Memory B cell (primary cell): ENCODE results near the gene OXTR.

ENCODE experiments used
- ATAC-seq: fragments of 150-1000 bp; cut with Tn5 transposase; 2 replicates; pipeline ENCODE4 v1.10.0; 2021; ENCODE audit warnings: low read depth, mild to moderate bottlenecking, moderate library complexity
- DNase-seq, 2 donors: peaks; one replicate each; pipeline ENCODE4 v3.0.0; 2022; ENCODE audit warnings: low spot score in 2 of 2
- H3K27ac Mint-ChIP-seq: one replicate; pipeline ENCODE4 v1.8.0; 2022; ENCODE audit warnings: mild to moderate bottlenecking, moderate library complexity, mixed read lengths
- H3K27me3 Mint-ChIP-seq: one replicate; pipeline ENCODE4 v1.8.0; 2022; ENCODE audit warnings: mixed read lengths
- H3K36me3 Mint-ChIP-seq: one replicate; pipeline ENCODE4 v1.8.0; 2022; ENCODE audit warnings: mild to moderate bottlenecking, mixed read lengths
- H3K4me1 Mint-ChIP-seq: one replicate; pipeline ENCODE4 v1.8.0; 2022; ENCODE audit warnings: mixed read lengths
- H3K4me3 Mint-ChIP-seq: one replicate; pipeline ENCODE4 v1.8.0; 2022; ENCODE audit warnings: mild to moderate bottlenecking, moderate library complexity, mixed read lengths
- H3K9me3 Mint-ChIP-seq: one replicate; pipeline ENCODE4 v1.8.0; 2022; ENCODE audit warnings: mixed read lengths

The OXTR gene

GRCh38 chr3:8761866-8762265 lies 7.5 kb downstream of the OXTR start:
- DNase-seq (no peak), ATAC-seq (no peak)

GRCh38 chr3:8760506-8760905 lies 8.9 kb downstream of the OXTR start:
- no peak for DNase-seq
- Mint-ChIP-seq H3K36me3 (no peaks in the 10 kb centered on the region), H3K4me1 (no peaks in the 10 kb centered on the region), H3K27ac (no peak overlapping the region), H3K9me3 (no peaks in the 10 kb centered on the region), H3K27me3 (peaks cover 9% of the 10 kb centered on the region), H3K4me3 (no peak overlapping the region)
- no peak for ATAC-seq

More at GRCh38 chr3:8761866-8762265, 7.5 kb downstream of the OXTR start:
- H3K27me3 Mint-ChIP-seq: peaks cover 6% of the 10 kb centered on the region
- H3K36me3 Mint-ChIP-seq: no peaks in the 10 kb centered on the region
- H3K9me3 Mint-ChIP-seq: no peaks in the 10 kb centered on the region
- no peak overlapping the region for H3K27ac Mint-ChIP-seq
- no peak overlapping the region for H3K4me3 Mint-ChIP-seq
- H3K4me1 Mint-ChIP-seq: no peaks in the 10 kb centered on the region

GRCh38 chr3:8760091-8760490 lies 9.3 kb downstream of the OXTR start:
- DNase-seq (no peak), ATAC-seq (no peak)
- no peaks in the 10 kb centered on the region for H3K4me1 Mint-ChIP-seq
- H3K9me3 Mint-ChIP-seq: no peaks in the 10 kb centered on the region
- H3K27ac Mint-ChIP-seq: no peak overlapping the region
- H3K36me3 Mint-ChIP-seq: no peaks in the 10 kb centered on the region
- no peak overlapping the region for H3K4me3 Mint-ChIP-seq
- H3K27me3 Mint-ChIP-seq: peaks cover 9% of the 10 kb centered on the region

- no peaks in the 10 kb centered on the region for H3K4me1 Mint-ChIP-seq
- no peaks in the 10 kb centered on the region for H3K36me3 Mint-ChIP-seq
- no peak for DNase-seq
Observed at GRCh38 chr3:8759038-8759707, 10.2 kb downstream of the OXTR start.

GRCh38 chr3:8757551-8758518 lies 11.6 kb downstream of the OXTR start:
- no peak for DNase-seq
- H3K27ac Mint-ChIP-seq: no peak overlapping the region
- H3K36me3 Mint-ChIP-seq: no peaks in the 10 kb centered on the region
- peaks cover 6% of the 10 kb centered on the region for H3K27me3 Mint-ChIP-seq
- H3K4me1 Mint-ChIP-seq: no peaks in the 10 kb centered on the region
- no peak overlapping the region for H3K4me3 Mint-ChIP-seq
- no peaks in the 10 kb centered on the region for H3K9me3 Mint-ChIP-seq
- ATAC-seq: no peak

More at GRCh38 chr3:8759038-8759707, 10.2 kb downstream of the OXTR start:
- Mint-ChIP-seq H3K9me3 (no peaks in the 10 kb centered on the region), H3K27me3 (peaks cover 9% of the 10 kb centered on the region), H3K4me3 (no peak overlapping the region), H3K27ac (no peak overlapping the region)
- ATAC-seq: no peak

- Mint-ChIP-seq H3K4me3 (no peak overlapping the region), H3K36me3 (no peaks in the 10 kb centered on the region), H3K27ac (no peak overlapping the region), H3K9me3 (no peaks in the 10 kb centered on the region), H3K27me3 (peaks cover 6% of the 10 kb centered on the region), H3K4me1 (no peaks in the 10 kb centered on the region)
- ATAC-seq (no peak), DNase-seq (no peak)
Observed at GRCh38 chr3:8756671-8757070, 12.7 kb downstream of the OXTR start.

GRCh38 chr3:8755564-8756237 lies 13.7 kb downstream of the OXTR start:
- H3K27me3 Mint-ChIP-seq: peaks cover 6% of the 10 kb centered on the region
- H3K4me3 Mint-ChIP-seq: no peak overlapping the region
- ATAC-seq (no peak), DNase-seq (no peak)
- H3K9me3 Mint-ChIP-seq: no peaks in the 10 kb centered on the region
- no peak overlapping the region for H3K27ac Mint-ChIP-seq
- H3K4me1 Mint-ChIP-seq: no peaks in the 10 kb centered on the region
- H3K36me3 Mint-ChIP-seq: no peaks in the 10 kb centered on the region

GRCh38 chr3:8755097-8755496 lies 14.3 kb downstream of the OXTR start:
- ATAC-seq (no peak), DNase-seq (no peak)
- Mint-ChIP-seq H3K27me3 (peaks cover 4% of the 10 kb centered on the region), H3K4me3 (no peak overlapping the region), H3K4me1 (no peaks in the 10 kb centered on the region), H3K36me3 (no peaks in the 10 kb centered on the region), H3K9me3 (no peaks in the 10 kb centered on the region), H3K27ac (no peak overlapping the region)

GRCh38 chr3:8752832-8753231 lies 16.6 kb downstream of the OXTR start:
- Mint-ChIP-seq H3K4me3 (no peak overlapping the region), H3K9me3 (no peaks in the 10 kb centered on the region), H3K27me3 (peaks cover 2% of the 10 kb centered on the region), H3K36me3 (no peaks in the 10 kb centered on the region), H3K27ac (no peak overlapping the region), H3K4me1 (no peaks in the 10 kb centered on the region)
- ATAC-seq (no peak), DNase-seq (no peak)

- H3K27ac Mint-ChIP-seq: no peak overlapping the region
- H3K36me3 Mint-ChIP-seq: no peaks in the 10 kb centered on the region
- H3K9me3 Mint-ChIP-seq: no peaks in the 10 kb centered on the region
- no peak overlapping the region for H3K4me3 Mint-ChIP-seq
- H3K4me1 Mint-ChIP-seq: no peaks in the 10 kb centered on the region
- DNase-seq: no peak
- no peak for ATAC-seq
- H3K27me3 Mint-ChIP-seq: peaks cover 3% of the 10 kb centered on the region
Observed at GRCh38 chr3:8749316-8749715, 20.1 kb downstream of the OXTR start.

GRCh38 chr3:8746780-8747345 lies 22.6 kb downstream of the OXTR start:
- Mint-ChIP-seq H3K4me3 (no peak overlapping the region), H3K4me1 (no peaks in the 10 kb centered on the region), H3K27me3 (peaks cover 9% of the 10 kb centered on the region), H3K36me3 (no peaks in the 10 kb centered on the region), H3K27ac (no peak overlapping the region), H3K9me3 (no peaks in the 10 kb centered on the region)
- DNase-seq (no peak), ATAC-seq (no peak)

GRCh38 chr3:8745619-8746370 lies 23.6 kb downstream of the OXTR start:
- no peak for ATAC-seq
- Mint-ChIP-seq H3K4me3 (no peak overlapping the region), H3K36me3 (no peaks in the 10 kb centered on the region)

GRCh38 chr3:8743911-8744310 lies 25.5 kb downstream of the OXTR start:
- H3K27me3 Mint-ChIP-seq: peaks cover 10% of the 10 kb centered on the region
- H3K4me1 Mint-ChIP-seq: no peaks in the 10 kb centered on the region
- H3K9me3 Mint-ChIP-seq: no peaks in the 10 kb centered on the region
- no peak for DNase-seq
- ATAC-seq: no peak
- H3K4me3 Mint-ChIP-seq: no peak overlapping the region
- no peak overlapping the region for H3K27ac Mint-ChIP-seq
- no peaks in the 10 kb centered on the region for H3K36me3 Mint-ChIP-seq

More at GRCh38 chr3:8745619-8746370, 23.6 kb downstream of the OXTR start:
- H3K27me3 Mint-ChIP-seq: peaks cover 10% of the 10 kb centered on the region
- DNase-seq: no peak
- no peaks in the 10 kb centered on the region for H3K4me1 Mint-ChIP-seq
- no peaks in the 10 kb centered on the region for H3K9me3 Mint-ChIP-seq
- no peak overlapping the region for H3K27ac Mint-ChIP-seq
